GM10248 (cell line): ENCODE measurements around the gene GAS7.

Source experiments
- CTCF ChIA-PET: fragments of 300-600 bp; sonication (Branson Sonifier 250); formaldehyde crosslinking; extraction: SDS; loops from one replicate; lab custom pipeline; 2021; ENCODE audit warnings: antibody characterized with exemption; lab: Yijun Ruan, JAX
- POLR2A ChIA-PET: fragments of 350-650 bp; sonication (Branson Sonifier 250); formaldehyde crosslinking; extraction: SDS; loops from one replicate; lab custom pipeline; 2020; ENCODE audit warnings: antibody characterized with exemption; lab: Yijun Ruan, JAX
- DNase-seq: peaks from one replicate; pipeline ENCODE4 v3.0.0; 2012; ENCODE audit errors: extremely low spot score
- CTCF ChIP-seq: IDR thresholded peaks from 2 replicates; pipeline ENCODE4 v1.5.1; 2012; ENCODE audit warnings: mild to moderate bottlenecking, low read depth; ENCODE audit errors: extremely low read depth, missing control alignments, control extremely low read depth

Gene GAS7

GRCh38 chr17:10126616-10127501, 71.5 kb downstream of the GAS7 start:
- TF ChIP-seq CTCF, result no peak

GRCh38 chr17:10126276-10126615, 72.2 kb downstream of the GAS7 start:
- ChIA-PET CTCF (interaction anchor here (1.0 to 1.1 kb wide), 2 partner anchors 10 to 100 kb away, joined by 3 read pairs; no protein-coding TSS in a partner anchor), POLR2A (no interaction called here)
- DNase-seq, result no peak
- no peak for TF ChIP-seq CTCF

More at GRCh38 chr17:10126616-10127501, 71.5 kb downstream of the GAS7 start:
- POLR2A ChIA-PET, result no interaction called here
- DNase-seq, result no peak
- CTCF ChIA-PET, result interaction anchor here (2.2 kb wide), 1 partner anchor 10 kb away, joined by 6 read pairs; no protein-coding TSS in a partner anchor

- no peak for TF ChIP-seq CTCF
- POLR2A ChIA-PET, result no interaction called here
- CTCF ChIA-PET, result interaction anchor here (1.0 to 1.1 kb wide), 2 partner anchors 10 to 101 kb away, joined by 3 read pairs; no protein-coding TSS in a partner anchor
- DNase-seq, result no peak
Measured at GRCh38 chr17:10125531-10126275, 72.7 kb downstream of the GAS7 start.

- DNase-seq, result no peak
- CTCF ChIA-PET, result interaction anchor here (0.8 to 2.5 kb wide), 8 partner anchors 12 to 491 kb away, joined by 3 to 5 read pairs (median 3); no protein-coding TSS in a partner anchor
- POLR2A ChIA-PET, result interaction anchor here (0.6 kb wide), 1 partner anchor 12 kb away, joined by 4 read pairs; no protein-coding TSS in a partner anchor
Measured at GRCh38 chr17:10123093-10123492, 75.3 kb downstream of the GAS7 start.

GRCh38 chr17:10121971-10122707, 76.3 kb downstream of the GAS7 start:
- ChIA-PET POLR2A (no interaction called here), CTCF (interaction anchor here (0.9 to 2.5 kb wide), 3 partner anchors 13 to 492 kb away, joined by 3 to 5 read pairs (median 3); no protein-coding TSS in a partner anchor)
- no peak for TF ChIP-seq CTCF
- DNase-seq, result no peak

More at GRCh38 chr17:10123093-10123492, 75.3 kb downstream of the GAS7 start:
- TF ChIP-seq CTCF, result no peak

- no peak for TF ChIP-seq CTCF
- POLR2A ChIA-PET, result no interaction called here
- no peak for DNase-seq
- CTCF ChIA-PET, result interaction anchor here (1.1 to 3.3 kb wide), 2 partner anchors 9 to 106 kb away, joined by 3 to 14 read pairs; no protein-coding TSS in a partner anchor
Measured at GRCh38 chr17:10120749-10121148, 77.7 kb downstream of the GAS7 start.
